ENCODE data around the gene PALLD.

GRCh38 chr4:168857546-168858314 lies 360.9 kb downstream of the PALLD start:
- no peak for TF ChIP-seq CTCF (IDR thresholded peaks at IDR 0.05; ENCODE audit: low read depth, low read length)
- TF ChIP-seq POLR2A (IDR thresholded peaks at IDR 0.05; ENCODE audit: extremely low read depth, insufficient read length), result no peak
- no peak for TF ChIP-seq MAX (IDR thresholded peaks at IDR 0.05; ENCODE audit: low read depth, low read length)
- no peak for TF ChIP-seq MYC (IDR thresholded peaks at IDR 0.05; ENCODE audit: low read depth, low read length)
